GM21717 (cell line): Measurements from ENCODE around the gene PPCDC.

Experiments
- ATAC-seq: cut with Tn5 transposase; IDR thresholded peaks from one replicate; pipeline ENCODE4 v1.9.1; 2021; ENCODE audit warnings: mild to moderate bottlenecking, moderate library complexity; ENCODE audit not compliant: unreplicated experiment

PPCDC gene

DNA sequence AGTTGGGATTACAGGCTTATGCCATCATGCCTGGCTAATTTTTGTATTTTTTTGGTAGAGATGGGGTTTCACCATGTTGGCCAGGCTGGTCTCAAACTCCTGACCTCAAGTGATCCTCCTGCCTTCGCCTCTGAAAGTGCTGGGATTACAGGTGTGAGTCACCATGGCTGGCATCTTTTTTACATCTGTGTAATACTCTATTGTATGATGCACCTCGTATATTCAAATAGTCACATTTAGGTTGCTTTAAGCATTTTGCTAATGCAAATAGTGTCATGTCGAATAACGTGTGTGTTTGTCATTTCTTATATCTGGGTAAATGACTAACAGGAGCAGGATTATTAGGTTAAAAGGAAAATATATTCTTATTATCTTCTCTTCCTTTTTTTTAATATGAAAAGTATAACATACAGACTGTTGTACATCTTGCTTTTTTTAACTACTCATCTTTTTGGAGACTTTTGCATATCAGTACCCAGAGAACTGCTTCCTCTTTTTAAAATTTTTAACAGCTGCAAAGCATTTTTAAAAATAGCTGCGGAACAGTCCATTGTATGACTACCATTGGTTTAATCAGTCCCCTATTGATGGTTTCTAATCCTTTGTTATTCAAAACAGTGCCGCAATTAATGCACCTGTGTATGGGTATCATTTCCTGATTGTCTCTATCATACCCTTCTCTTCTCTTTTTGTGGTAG, 14.6 kb upstream of the PPCDC start:
- ATAC-seq, result peak; percentile 79

DNA sequence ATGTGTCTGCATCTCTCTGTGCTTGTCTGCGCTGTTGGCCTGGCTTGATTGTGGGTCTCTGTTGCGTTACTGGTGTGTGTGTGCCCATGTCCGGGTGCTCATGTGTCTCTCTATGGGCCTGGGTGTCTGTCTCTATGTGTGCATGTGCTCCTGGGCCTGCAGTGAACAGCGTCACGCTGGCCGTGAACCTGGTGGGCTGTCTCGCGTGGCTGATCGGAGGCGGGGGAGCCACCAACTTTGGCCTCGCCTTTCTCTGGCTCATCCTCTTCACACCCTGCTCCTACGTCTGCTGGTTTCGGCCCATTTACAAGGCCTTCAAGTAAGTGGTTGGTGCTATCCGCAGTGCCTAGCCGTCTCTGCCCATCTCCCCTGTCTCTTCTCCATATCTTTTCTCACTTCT, 7.0 kb upstream of the PPCDC start:
- no peak for ATAC-seq

DNA sequence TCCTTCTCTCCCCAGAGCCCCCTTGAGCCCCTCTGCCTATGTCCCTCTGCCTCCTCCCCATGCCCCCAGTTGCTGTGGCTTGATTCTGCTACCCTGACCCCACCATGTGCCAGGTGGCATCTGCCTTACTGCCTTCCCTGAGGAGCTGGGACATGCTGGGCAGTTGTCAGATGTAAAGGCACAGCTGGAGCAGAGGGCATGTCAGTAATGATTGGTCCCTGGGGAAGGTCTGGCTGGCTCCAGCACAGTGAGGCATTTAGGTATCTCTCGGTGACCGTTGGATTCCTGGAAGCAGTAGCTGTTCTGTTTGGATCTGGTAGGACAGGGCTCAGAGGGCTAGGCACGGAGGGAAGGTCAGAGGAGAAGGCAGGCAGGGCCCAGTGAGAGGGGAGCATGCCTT, 3.5 kb upstream of the PPCDC start:
- ATAC-seq, result no peak

DNA sequence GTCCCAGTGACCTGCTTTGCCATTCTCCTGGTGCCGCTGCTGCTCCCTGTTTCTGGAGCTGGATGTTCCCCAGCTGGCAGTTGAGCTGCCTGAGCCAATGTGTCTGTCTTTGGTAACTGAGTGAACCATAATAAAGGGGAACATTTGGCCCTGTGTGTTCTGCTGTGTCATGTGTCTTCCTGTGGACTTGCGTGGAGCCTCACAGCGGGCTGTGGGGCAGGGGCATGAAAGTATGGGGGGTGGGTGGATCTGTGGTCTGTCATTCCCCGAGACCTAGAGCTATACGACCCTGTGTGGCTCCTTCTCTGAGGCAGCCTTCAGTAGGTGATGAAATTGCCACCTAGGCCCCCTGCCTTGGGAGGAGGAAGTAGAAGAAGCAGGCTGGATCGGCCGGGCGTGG, 2.0 kb upstream of the PPCDC start:
- ATAC-seq, result no peak

DNA sequence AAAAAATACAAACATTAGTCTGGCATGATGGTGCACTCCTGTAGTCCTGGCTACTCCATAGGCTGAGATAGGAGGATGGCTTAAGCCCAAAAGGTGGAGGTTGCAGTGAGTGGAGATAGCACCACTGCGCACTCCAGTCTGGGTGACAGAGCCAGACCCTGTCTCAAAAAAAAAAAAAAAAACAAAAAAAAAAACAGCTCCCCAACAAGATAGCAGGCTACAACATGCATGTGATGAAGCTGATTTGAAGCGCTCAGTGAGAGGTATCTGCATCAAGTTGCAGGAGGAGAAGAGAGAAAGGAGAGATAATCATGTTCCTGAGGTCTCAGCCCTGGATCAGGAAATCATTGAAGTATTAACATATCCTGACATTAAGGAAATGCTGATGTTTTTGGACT, 608 bp upstream of the PPCDC start:
- ATAC-seq, result no peak

DNA sequence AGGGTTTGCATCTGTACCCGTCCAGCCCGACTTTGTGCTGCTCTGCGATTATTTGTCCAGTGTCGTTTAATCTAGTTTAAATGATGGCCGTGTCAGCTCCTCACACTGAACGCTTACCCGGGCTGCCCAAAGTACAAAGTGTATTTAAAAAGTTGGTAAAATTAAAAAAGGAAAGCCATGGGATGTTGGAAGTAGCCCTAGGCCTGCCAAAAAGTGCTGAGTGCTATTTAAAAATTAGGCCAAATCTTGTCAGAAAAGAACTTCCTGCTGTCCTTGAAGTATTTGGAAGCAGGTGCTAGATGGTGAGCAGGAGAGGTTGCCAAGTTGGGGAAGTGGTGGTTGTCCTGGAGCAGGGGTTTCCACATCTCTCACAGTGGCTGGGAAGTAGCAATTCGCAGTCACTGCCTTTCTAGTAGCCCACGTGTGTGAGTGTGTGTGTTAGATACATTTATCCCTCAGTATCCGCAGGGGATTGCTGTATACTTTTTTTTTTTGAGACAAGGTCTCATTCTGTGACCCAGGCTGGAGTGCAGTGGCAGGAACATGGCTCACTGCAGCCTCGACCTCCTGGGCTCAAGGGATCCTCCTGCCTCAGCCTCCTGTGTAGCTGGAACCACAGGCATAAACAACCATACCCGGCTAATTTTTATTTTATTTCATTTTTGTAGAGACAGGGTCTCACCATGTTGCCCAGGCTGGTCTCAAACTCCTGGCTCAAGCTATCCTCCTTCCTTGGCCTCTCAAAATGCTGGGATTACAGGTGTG, 664 bp downstream of the PPCDC start:
- no peak for ATAC-seq

DNA sequence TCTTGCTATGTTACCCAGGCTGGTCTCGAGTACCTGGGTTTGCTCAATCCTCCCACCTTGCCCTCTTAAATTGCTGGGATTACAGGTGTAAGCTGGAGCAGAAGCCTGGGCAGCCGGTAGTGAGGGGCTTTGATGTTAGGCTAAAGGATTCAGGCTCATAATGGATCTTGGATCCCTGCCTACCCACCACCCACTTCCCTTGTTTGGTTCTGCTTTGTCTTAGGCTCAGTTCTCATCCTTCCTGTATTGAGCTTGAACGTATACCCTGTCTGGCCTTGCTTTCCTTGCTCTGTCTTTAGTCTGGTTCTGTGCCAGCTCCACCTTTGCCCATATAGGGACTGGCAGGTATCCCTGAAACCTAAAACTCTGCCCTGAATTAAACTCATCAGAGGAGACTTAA, 1.7 kb downstream of the PPCDC start:
- no peak for ATAC-seq

DNA sequence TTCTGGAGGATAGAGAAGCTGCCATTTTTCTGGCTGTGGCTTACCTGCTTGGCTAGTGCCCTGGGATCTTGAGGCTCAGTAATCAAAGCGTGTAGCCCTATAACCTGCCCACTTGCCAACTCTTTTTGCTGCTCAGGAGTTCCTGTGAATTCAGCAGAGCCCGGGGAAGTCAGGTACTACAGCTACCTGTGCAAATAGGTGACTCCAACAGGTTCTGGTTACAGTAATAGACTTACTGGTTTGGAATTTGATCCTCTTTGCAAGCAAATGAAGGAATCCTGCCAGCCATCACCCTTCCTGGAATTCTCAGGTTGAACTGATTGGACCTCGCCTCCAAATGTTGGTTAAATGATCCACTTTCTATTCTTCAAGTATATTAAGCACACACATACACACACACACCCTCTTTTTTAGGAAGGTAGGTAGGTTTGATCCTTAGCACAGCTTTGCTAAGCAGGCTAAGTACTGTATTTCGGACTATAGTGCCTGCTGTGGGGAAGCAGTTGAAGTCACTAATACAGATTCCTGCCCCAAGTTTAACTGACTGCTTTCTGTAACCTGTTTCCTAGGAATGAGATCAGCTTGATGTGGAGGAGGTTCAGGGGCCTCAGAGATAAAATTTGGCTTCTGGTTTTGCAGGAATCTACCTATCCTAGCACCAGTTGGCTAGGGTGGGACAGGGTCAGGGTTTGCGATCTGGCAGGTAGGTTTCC, 2.3 kb downstream of the PPCDC start:
- ATAC-seq, result no peak

DNA sequence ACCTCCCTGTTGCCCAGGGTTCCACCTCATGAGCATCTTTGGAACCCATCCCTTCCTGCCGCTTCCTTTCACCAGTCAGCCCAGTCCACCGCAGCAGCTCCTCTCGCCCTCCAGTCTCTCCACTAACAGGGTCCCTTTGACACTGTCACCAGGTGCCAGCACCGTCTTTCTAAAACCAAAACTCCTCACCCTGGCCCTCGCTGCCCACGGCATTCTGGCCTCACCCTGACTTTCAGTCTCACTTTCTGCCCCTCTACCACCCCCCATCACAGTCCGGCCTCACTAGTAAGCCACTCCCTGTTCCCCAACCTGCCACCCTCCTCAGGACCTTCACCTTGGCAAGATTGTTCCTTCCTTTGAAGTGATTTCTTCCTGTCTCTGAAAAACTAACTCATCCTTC, 4.2 kb downstream of the PPCDC start:
- ATAC-seq, result no peak

DNA sequence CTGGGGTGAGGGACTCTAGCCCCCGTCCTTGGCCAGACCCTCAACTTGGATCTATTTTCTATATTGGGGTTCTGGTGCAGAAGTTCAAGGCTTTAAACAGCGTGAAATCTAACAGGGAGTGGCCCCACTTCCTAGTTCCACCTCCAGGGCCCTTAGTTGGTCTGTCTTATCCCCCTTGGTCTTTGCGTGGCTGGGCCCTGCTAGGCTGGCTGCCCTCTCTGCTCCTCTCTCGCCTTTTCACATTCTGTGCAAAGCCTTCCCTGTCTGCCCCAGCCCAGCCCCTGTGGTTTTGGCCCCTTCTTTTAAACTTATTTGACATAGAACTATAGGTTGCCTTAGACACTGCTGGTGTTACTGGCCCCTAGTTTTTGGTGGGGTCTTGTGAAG, 5.6 kb downstream of the PPCDC start:
- ATAC-seq, result no peak

DNA sequence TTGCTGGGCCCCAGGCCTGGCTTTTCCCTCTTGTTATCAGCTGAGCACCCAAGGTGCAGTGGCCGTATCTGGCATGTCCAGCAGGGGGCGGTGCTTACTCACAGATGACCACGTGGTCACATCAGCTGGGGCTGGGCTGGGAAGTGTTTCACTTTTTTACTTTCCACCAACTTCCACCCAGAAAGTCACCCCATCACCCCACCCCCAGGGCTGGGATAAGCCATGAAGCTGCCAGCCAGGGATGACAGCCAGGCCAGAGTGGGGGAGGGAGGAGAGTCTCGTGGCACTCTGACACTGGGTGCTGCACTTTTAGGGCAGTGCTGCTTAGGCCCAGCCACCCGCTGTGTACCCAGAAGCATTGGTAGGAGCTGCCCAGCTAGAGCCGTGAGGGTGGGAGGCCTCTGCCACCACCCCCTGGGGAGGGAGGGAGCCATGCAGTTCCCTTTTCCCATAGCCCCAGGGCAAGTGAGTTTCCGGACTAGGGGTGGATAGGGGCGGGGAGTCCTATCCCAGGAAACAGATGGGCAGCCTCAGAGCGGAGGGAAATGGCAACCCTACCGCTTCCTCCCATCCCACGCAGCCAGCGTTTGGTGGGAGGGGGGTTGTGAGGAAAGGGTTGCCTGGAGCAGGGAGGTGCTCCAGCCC, 6.1 kb downstream of the PPCDC start:
- ATAC-seq, result no peak

DNA sequence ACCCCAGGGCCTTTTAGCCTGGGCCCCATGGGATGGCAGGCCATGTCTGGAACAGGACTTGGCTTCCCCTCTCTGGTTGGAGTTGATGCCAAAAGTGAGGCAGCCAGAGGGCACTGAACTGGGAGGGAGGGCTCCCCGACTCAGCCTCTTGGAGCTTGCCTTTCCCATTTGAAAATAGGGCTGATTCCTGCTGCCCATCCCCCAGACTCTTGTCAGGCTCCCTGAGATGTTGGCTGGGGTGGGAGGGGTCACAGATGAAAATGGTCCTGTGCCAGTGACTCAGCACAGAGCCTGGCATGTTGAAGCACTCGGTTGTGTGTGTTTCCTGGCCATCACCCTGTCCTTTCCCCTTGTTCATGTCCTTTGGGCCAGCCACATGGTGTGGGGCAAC, 6.6 kb downstream of the PPCDC start:
- ATAC-seq, result no peak

DNA sequence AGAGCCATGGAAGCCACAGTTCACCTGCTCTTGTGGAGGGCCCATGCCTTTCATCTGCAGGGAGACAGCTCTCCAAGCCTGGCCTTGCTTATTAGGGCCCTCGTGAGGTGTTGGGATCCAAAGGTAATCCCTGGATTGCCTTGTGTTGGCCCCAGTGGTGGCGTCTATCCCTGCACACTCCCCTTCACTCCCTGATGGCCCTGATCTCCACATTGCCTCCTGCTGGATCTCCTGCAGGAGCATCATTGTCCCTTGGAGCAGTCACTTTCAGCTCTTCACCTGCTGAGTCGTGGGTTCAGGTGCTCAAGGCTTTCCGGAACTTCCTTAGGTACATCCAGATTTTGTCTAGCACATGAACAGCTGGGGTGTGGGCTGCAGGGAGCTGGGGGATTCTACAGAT, 7.0 kb downstream of the PPCDC start:
- no peak for ATAC-seq

DNA sequence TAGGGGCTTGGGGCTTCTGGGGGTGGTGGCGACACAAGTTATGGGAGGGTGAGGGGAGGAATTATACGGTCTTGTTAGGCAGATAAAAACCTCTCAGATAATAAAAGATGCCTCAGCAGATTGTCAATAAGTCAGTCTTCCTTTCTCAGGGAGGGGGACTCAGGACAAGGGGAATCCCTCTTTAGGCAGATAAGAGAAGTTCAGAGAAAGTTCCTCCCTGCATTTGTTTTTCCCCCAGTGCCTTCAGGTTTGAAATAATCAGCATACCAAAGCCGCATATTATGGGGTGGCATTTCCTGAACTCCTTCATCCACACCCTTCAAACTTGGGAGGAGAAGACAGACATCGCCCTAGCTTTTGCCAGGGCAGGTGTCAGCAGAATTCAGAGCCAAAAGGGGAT, 8.5 kb downstream of the PPCDC start:
- no peak for ATAC-seq

DNA sequence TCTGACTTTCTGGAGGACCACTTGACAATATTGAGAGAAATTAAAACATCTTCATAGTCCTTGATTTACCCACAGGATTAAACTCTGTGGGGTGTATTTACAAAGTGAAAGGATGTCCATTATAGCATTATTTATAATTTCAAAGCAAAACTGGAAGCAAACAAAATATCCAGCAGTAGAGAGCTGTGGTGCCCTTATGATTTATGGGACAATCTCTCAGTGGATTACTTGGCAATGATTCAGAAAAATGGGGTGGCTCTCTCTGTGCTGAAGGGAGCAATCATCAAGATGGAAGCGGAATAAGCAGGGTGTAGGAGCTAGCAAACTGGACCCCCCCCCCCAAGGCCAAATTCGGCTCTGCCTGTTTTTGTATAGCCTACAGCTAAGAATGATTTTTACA, 9.0 kb downstream of the PPCDC start:
- no peak for ATAC-seq

DNA sequence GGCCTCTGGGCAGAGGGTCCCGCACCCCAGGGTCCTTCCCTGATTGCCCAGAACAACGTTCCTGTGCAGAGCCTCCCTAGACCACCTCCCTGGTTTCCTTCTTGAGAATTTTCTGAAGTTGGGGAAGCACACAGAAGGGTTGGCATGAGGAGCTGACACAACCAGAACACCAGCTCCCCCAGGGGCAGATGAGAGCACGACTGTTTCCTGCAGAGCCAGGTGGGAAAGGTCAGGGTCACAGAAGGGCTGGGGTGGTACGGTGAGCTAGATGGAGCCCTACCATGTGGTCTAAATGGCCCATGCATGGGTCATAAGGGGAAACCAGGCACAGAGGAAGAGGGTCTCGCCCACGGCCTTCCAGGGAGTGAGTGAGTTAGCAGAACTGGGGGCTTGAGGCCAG, 10.4 kb downstream of the PPCDC start:
- no peak for ATAC-seq

DNA sequence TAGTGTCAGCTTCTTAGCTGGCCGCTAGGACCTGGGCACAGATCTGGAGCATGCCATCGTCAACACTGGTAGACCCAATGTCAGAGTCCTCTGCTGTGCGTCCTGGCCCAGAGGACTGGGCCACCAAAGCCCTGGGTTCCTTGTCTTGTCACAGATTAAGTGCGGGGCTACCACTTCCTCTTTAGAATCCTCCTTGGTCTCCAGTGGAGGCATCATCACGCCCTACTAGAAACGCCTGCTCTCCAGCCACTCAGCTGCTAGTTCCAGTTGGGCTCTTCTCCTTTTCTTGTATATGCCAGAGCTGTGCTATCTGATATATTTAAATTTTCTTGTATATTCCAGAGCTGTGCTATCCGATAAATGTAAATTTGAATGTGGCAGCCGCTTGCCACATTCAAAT, 11.2 kb downstream of the PPCDC start:
- ATAC-seq, result no peak

DNA sequence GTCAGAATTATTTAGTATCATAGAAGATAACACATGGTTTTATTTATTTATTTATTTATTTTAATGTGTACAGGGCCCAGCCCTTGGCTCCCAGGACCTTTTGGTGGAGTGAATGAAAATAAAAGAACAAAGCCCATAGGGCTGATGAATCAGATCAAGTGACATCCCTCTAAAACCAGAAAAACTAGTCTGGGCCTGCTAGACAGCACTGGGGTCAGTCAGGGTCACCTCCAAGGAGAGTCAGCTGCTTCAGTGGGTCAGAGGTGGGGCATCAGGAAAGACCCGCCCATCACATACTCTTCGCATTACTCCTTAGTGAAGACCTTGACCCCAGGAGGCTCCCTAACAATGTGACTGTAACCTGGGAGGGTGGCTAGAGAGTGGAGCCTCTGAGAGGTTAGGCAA, 12.8 kb downstream of the PPCDC start:
- no peak for ATAC-seq

DNA sequence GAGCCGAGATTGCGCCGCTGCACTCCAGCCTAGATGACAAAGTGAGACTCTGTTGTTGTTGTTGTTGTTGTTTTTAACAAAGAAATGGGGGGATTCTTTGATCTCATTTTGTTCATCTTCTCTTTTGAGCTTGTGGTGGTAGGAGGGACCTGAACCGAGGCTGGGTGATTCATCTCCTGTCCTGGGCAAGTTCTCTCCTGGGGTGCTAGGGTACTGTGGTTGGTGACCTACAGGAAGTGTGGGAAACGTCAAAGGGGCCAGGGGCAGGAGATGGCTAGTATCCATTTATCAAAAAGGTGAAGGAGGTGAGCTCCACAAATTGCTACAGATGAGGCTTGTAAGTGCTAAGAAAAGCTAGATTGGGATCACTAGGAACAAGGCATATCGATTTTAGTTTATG, 14.3 kb downstream of the PPCDC start:
- no peak for ATAC-seq

DNA sequence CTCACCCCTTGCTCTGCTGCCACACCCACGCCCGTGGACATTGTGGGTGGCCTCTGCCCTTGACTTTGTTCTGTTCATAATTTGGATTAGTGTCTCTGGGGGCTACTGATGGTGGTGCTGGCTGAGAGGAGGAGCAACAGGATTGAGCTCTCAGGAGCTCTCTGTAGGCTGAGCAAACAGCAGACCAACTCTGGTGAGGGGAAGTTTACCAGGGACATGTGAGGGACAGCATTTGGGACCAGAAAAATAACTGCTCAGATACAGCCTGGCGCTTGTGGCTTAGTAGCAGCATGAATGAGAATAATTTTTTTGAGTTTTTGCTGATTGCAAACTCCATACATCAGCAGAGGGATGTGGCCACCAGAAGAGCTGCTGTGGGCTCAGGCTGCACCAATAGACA, 14.8 kb downstream of the PPCDC start:
- no peak for ATAC-seq

DNA sequence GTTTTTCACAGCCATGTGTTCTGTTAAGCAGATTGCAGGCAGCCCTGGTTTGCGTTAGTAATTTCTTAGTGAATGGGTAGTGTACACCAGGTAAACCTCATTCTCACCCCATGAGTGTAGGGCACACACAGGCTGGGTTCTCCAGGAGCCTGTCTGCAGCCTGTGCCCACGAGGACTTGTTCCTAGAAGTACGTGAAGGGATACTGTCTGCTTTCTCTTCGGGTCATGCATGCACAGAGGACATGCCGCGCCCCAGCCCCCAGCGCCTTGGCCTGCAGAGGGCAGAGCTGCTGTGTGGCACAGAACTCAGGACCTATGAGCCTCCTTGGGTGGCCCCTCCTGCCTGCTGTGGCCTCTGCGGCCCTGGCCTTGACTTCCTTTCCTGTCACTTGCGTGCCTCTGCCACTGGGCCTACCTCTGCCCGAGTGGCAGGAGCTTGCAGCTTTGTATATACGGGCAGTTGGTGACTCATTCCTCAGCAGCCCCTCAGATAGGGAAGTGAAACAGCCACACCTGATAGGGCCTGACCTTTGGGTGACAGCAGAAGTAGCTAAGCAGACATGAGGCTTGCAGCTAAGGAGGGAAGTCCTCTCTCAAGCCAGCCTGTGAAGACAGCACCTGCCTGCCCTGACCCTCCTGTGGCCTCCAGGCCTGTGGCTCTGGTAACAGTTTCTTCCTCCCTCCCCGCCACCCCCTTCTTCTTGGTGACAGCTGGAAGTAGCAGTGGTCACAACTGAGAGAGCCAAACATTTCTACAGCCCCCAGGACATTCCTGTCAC, 19.5 kb downstream of the PPCDC start:
- peak; percentile 68 for ATAC-seq
